SU-DHL-6 (cell line): Measurements from ENCODE around the gene MARCHF10.

Experiments used
- H2AFZ ChIP-seq: fragments of 200-600 bp; sonication (generic); 2 replicates; pipeline ENCODE4 v1.6.1; 2014; ENCODE audit warnings: low read depth, mild to moderate bottlenecking, moderate library complexity, mixed read lengths, antibody characterized with exemption, low read length; ENCODE audit not compliant: severe bottlenecking
- H3F3A ChIP-seq: fragments of 200-600 bp; shearing (Covaris generic); 2 replicates; pipeline ENCODE4 v1.6.0; 2016; ENCODE audit warnings: antibody characterized with exemption, mild to moderate bottlenecking; ENCODE audit not compliant: insufficient read depth
- H3K27ac ChIP-seq: fragments of 200-600 bp; sonication (generic); 2 replicates; pipeline ENCODE4 v1.5.1; 2016; ENCODE audit warnings: low read depth, mild to moderate bottlenecking, low read length, moderate library complexity, mixed read lengths
- H3K27me3 ChIP-seq: fragments of 200-600 bp; sonication (generic), shearing (Covaris generic); 2 replicates; pipeline ENCODE4 v1.6.0; 2014; ENCODE audit warnings: mild to moderate bottlenecking, low read length
- H3K36me3 ChIP-seq: fragments of 200-600 bp; sonication (generic); 2 replicates; pipeline ENCODE4 v1.6.1; 2014; ENCODE audit warnings: mild to moderate bottlenecking, low read length, mixed read lengths
- H3K4me2 ChIP-seq: fragments of 300-600, 200-600 bp; shearing (Covaris generic), sonication (generic); 2 replicates; pipeline ENCODE4 v1.6.0; 2014; ENCODE audit warnings: low read length, low read depth, mild to moderate bottlenecking; ENCODE audit not compliant: poor library complexity, severe bottlenecking
- H3K4me3 ChIP-seq: fragments of 200-600 bp; sonication (generic); 2 replicates; pipeline ENCODE4 v1.5.1; 2014; ENCODE audit warnings: antibody characterized with exemption, low read length, mild to moderate bottlenecking, mixed read lengths; ENCODE audit not compliant: insufficient read depth, poor library complexity, severe bottlenecking
- H3K79me2 ChIP-seq: fragments of 200-600 bp; sonication (generic); 2 replicates; pipeline ENCODE4 v1.6.1; 2014; ENCODE audit warnings: mild to moderate bottlenecking, low read length, moderate library complexity; ENCODE audit not compliant: insufficient read depth
- H3K9ac ChIP-seq: fragments of 200-600 bp; sonication (generic); 2 replicates; pipeline ENCODE4 v1.7.0; 2014; ENCODE audit warnings: mild to moderate bottlenecking, low read length
- H3K9me2 ChIP-seq: fragments of 200-600 bp; sonication (generic); replicated peaks from 2 replicates; pipeline ENCODE4 v1.6.1; 2014; ENCODE audit warnings: low read length; ENCODE audit not compliant: insufficient read depth
- H3K9me3 ChIP-seq: fragments of 200-600 bp; sonication (generic); 2 replicates; pipeline ENCODE4 v1.6.1; 2014; ENCODE audit warnings: low read length, mixed read lengths; ENCODE audit not compliant: insufficient read depth
- H4K20me1 ChIP-seq: fragments of 200-600 bp; sonication (generic); 2 replicates; pipeline ENCODE4 v1.6.1; 2014; ENCODE audit warnings: low read depth, mild to moderate bottlenecking, antibody characterized with exemption, low read length, moderate library complexity, mixed read lengths
- EZH2phosphoT487 ChIP-seq: fragments of 200-600 bp; sonication (generic), shearing (Covaris generic); conservative IDR thresholded peaks from 2 replicates; pipeline ENCODE4 v1.6.1; 2018; ENCODE audit warnings: mild to moderate bottlenecking, antibody characterized with exemption, low read length, moderate library complexity, mixed read lengths
- TF ChIP-seq, protein P1 (sequence below): fragments of 200-600 bp; sonication (generic); IDR thresholded peaks from one replicate; pipeline ENCODE4 v1.5.1; 2017; ENCODE audit warnings: antibody characterized with exemption, mild to moderate bottlenecking, low read length, moderate library complexity; ENCODE audit not compliant: insufficient read depth, poor library complexity, severe bottlenecking

MARCHF10 gene

DNA sequence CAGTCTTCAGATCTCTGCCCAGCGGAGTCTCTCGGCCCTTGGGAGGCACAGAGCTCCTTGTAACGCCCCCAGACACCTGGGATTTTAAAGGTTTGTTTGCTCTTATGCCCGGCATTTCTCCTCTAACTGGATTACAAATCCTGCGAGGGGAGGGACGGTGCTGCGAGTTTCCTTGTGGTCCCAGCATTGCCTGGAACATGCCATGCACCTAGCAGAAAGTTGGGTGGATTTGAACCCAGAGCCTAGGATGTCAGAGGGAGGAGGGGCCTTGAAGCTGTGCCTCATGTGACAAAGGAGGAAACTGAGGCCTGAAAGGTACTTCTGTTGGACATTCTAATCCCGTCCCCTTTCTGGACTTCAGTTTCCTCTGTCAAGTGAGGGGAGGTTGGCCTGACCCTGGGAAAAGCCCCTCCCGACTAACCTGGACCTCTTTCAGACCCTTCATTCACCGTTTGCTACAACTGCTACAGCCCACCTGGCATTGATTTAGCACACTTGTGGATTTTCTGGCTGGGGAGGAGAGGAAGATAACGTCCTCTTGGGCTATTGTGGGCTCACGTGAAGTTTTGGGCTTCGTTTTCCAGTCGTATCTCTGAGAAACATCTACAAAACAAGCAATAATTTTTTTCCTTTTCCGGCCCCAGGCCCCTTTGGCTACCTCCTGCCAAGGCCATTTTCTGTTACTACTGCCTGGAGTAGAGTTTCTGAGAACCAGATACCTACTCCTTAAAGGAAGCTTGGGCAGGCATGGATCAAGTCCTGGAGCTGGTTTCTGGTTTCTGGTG lies 149.8 kb downstream of the MARCHF10 start:
- Histone ChIP-seq H3K9me3 (no peaks in the 10 kb centered on the region), H3K4me3 (no peak overlapping the region), H3K27me3 (no peaks in the 10 kb centered on the region), H3K79me2 (no peaks in the 10 kb centered on the region), H4K20me1 (no peaks in the 10 kb centered on the region), H3K27ac (no peak overlapping the region), H3F3A (no peaks in the 10 kb centered on the region), H2AFZ (no peak overlapping the region), H3K9ac (no peak overlapping the region), H3K4me2 (no peak overlapping the region), H3K36me3 (no peaks in the 10 kb centered on the region), H3K9me2 (no peaks in the 10 kb centered on the region)
- TF ChIP-seq EZH2phosphoT487, result no peak
- TF ChIP-seq, protein P1, sequence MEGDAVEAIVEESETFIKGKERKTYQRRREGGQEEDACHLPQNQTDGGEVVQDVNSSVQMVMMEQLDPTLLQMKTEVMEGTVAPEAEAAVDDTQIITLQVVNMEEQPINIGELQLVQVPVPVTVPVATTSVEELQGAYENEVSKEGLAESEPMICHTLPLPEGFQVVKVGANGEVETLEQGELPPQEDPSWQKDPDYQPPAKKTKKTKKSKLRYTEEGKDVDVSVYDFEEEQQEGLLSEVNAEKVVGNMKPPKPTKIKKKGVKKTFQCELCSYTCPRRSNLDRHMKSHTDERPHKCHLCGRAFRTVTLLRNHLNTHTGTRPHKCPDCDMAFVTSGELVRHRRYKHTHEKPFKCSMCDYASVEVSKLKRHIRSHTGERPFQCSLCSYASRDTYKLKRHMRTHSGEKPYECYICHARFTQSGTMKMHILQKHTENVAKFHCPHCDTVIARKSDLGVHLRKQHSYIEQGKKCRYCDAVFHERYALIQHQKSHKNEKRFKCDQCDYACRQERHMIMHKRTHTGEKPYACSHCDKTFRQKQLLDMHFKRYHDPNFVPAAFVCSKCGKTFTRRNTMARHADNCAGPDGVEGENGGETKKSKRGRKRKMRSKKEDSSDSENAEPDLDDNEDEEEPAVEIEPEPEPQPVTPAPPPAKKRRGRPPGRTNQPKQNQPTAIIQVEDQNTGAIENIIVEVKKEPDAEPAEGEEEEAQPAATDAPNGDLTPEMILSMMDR, result no peak

DNA sequence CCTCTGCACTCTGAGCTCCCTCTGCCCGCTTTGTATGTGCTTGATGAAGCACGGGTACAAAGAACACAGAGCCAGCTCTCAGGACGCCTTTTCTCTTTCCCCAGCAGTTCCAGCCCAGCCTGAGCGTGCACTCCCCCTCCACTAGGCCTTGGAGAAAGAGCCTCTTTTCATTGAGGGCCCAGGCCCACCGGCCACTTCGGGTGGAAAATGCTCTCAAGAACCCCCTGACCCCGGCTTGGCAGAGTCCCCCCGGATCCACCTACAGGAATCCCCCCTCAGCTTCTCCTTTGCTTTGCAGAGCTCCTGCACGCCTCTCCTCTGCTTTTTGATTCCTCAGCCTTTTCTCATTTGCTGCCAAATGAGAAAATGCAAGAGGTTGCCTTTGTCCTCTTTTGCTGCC lies 150.4 kb downstream of the MARCHF10 start:
- no peaks in the 10 kb centered on the region for H3K9me3 ChIP-seq
- H3K9ac ChIP-seq, result no peak overlapping the region
- no peaks in the 10 kb centered on the region for H3K79me2 ChIP-seq
- H3K27ac ChIP-seq, result no peak overlapping the region
- H3K27me3 ChIP-seq, result no peaks in the 10 kb centered on the region
- no peaks in the 10 kb centered on the region for H3F3A ChIP-seq
- no peak overlapping the region for H3K4me3 ChIP-seq
- H3K4me2 ChIP-seq, result no peak overlapping the region
- no peaks in the 10 kb centered on the region for H3K9me2 ChIP-seq
- H4K20me1 ChIP-seq, result no peaks in the 10 kb centered on the region
- no peaks in the 10 kb centered on the region for H3K36me3 ChIP-seq
- H2AFZ ChIP-seq, result no peak overlapping the region
- TF ChIP-seq, protein P1, result no peak
- no peak for TF ChIP-seq EZH2phosphoT487

GRCh38 chr17:62657145-62657665 lies 150.9 kb downstream of the MARCHF10 start:
- Histone ChIP-seq H3K9ac (no peak overlapping the region), H3K27me3 (no peaks in the 10 kb centered on the region), H3K9me3 (no peaks in the 10 kb centered on the region), H3K4me3 (no peak overlapping the region), H4K20me1 (no peaks in the 10 kb centered on the region), H3F3A (no peaks in the 10 kb centered on the region), H2AFZ (no peak overlapping the region), H3K36me3 (no peaks in the 10 kb centered on the region), H3K27ac (no peak overlapping the region), H3K4me2 (no peak overlapping the region), H3K79me2 (no peaks in the 10 kb centered on the region), H3K9me2 (no peaks in the 10 kb centered on the region)
- TF ChIP-seq, protein P1, result no peak
- TF ChIP-seq EZH2phosphoT487, result no peak
